ENCODE measurements around the gene EYA4.

The EYA4 gene

DNA sequence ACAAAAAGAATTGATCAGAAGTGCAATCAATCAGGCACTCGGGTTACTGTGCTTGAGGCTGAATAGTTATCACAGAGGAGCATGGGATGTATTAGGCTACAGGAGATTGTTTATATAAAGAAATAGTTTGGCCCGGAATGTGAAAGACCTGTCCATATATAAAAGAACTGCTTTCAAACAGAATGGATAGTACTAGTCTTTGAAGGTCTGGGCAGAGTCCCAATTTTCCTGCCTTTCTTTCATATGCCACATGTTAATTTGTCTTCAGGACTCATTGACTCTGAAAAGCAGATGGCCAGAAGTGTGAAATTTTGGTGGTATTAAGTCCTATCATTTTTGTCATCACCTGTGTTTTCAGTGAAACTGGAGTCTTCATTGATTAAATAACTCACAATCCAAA, 314.5 kb downstream of the EYA4 start:
- Mint-ChIP-seq H3K4me1 (ENCODE audit: low read depth) (no peaks in the 10 kb centered on the region), H3K36me3 (ENCODE audit: low read depth) (no peaks in the 10 kb centered on the region), H3K9me3 (peaks cover 7% of the 10 kb centered on the region), H3K27ac (no peak overlapping the region), H3K27me3 (no peaks in the 10 kb centered on the region), H3K4me3 (no peak overlapping the region)
- no peak for DNase-seq

DNA sequence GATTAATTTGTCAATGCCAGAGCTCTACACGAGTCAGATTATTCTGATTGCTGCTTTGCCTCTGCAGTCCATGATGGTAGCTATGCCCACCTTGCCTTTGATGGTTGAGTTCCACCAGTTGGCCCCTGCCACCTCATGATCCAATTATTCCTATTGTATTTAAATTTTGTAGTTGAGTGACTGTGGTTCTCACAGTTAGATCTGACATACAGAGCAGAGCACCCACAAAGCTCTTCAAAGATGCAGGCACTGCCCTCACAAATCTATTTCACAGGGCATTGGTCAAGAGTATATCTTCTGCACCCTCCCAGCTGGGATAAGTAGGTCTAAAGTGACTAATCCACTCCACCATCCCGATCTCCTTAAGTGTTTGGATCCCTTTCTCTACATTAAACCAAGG, 318.8 kb downstream of the EYA4 start:
- no peak overlapping the region for H3K4me3 Mint-ChIP-seq

DNA sequence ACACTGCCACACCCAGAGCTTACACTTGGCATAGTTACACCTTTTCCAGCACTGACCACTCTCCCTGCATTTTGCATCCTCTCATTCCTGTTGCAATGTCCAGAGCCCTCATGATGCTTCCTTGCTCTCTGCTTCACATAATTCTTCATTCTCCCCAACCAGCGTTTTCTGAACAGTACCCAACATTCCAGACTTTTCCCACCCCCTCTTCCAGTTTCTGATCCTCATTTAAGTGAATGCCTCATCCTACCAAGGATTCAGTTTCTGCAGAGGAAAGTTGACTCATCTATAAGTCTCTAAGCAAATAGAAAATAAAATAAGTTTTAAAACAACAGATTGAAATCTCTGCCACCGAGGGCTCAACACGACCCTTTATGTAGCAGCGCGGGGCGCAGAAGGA, 326.5 kb downstream of the EYA4 start:
- Mint-ChIP-seq H3K4me1 (ENCODE audit: low read depth) (peaks cover 8% of the 10 kb centered on the region), H3K36me3 (ENCODE audit: low read depth) (no peaks in the 10 kb centered on the region), H3K4me3 (no peak overlapping the region), H3K27me3 (peaks cover 36% of the 10 kb centered on the region), H3K27ac (no peak overlapping the region), H3K9me3 (no peaks in the 10 kb centered on the region)
- no peak for DNase-seq

More for the DNA sequence above, 318.8 kb downstream of the EYA4 start:
- Mint-ChIP-seq H3K4me1 (ENCODE audit: low read depth) (no peaks in the 10 kb centered on the region), H3K27me3 (peaks cover 7% of the 10 kb centered on the region), H3K36me3 (ENCODE audit: low read depth) (no peaks in the 10 kb centered on the region), H3K9me3 (peaks cover 7% of the 10 kb centered on the region), H3K27ac (no peak overlapping the region)
- DNase-seq, result no peak

DNA sequence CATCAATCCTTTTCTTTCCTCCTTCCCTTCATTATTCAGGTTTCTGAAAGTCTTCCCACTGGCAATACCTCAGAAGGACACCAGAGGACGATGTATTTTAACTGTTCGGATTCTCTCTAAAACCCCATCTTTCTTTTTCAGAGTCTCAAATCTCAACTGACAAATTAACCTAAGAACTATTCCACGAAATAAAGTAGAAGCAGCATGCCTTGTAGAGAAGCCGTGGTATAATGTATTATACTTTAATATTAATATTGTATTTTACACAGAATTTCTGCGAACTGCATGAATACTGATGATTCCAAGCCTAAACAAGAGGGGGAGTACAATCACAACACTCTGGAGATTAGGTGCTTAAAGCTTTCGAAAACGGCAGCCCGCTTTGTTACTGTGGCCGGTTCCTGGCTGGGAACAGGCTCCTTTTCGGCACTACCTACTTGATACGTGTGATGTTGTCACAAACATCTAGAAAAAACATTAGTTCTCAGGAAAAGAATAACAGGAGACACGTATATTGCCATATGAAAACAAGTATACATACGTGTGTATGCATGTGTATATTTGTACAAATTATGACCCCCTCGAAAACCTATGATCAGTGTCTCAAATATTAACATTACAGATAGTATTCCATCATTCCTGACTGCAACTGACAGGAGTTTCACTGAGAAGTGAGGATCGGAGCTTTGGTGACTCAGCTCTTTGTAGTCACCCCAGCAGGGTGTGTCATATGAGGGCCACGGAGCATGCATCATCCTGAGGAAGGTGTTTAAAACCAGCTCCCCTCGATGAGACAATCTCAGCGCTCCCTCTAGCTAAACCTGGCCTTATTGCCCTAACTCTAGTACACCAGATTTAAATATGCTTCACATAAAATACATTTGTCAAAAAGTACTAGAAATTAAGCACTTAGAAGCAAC, 328.1 kb downstream of the EYA4 start:
- Mint-ChIP-seq H3K4me3 (peak overlapping the region; percentile 51), H3K4me1 (ENCODE audit: low read depth) (peaks cover 8% of the 10 kb centered on the region), H3K36me3 (ENCODE audit: low read depth) (no peaks in the 10 kb centered on the region), H3K9me3 (no peaks in the 10 kb centered on the region), H3K27ac (no peak overlapping the region), H3K27me3 (peaks cover 34% of the 10 kb centered on the region)
- DNase-seq, result peak; percentile 31

DNA sequence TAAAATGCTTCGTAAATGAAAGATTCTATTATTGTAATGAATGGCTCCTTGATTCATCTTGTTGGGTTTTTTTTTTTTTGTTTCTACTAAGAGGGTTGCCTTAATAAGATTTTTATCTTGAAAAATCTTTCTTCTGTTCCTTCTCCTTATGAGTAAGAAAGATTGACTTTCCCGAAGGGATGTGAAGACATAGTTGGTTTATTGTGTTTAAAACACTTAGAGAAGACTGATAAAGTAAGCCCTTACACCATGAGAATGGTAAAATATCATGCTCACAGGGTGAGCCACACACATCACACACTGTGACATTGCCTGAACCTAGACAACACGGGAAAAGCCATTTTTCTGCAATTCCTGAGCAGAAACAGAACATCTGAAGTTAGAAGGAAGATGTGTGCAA, 330.5 kb downstream of the EYA4 start:
- H3K9me3 Mint-ChIP-seq, result peaks cover 2% of the 10 kb centered on the region
- H3K4me1 Mint-ChIP-seq (ENCODE audit: low read depth), result peaks cover 8% of the 10 kb centered on the region

DNA sequence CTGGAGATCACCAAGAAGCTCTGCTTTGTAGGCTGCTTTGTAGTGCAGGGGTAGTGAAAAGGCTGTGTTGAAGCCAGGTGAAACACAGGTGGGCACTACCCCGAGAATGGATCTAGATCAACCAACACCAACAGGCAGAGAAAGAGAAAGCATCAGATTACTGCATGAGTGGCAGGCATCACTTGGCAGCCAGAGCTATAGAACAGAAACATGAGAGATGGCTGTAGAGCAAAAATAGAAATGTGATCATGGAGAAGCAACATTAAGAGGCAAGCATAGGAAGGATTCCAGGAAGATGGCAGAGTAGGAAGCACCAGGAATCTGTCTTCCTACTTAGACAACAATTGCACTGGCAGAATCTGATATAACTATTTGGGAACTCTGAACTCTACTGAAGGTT, 336.7 kb downstream of the EYA4 start:
- H3K36me3 Mint-ChIP-seq (ENCODE audit: low read depth), result no peaks in the 10 kb centered on the region
- DNase-seq, result no peak
- peaks cover 4% of the 10 kb centered on the region for H3K9me3 Mint-ChIP-seq
- no peaks in the 10 kb centered on the region for H3K4me1 Mint-ChIP-seq (ENCODE audit: low read depth)
- no peak overlapping the region for H3K4me3 Mint-ChIP-seq
- H3K27ac Mint-ChIP-seq, result no peak overlapping the region
- peaks cover 10% of the 10 kb centered on the region for H3K27me3 Mint-ChIP-seq

More for the DNA sequence above, 330.5 kb downstream of the EYA4 start:
- no peaks in the 10 kb centered on the region for H3K36me3 Mint-ChIP-seq (ENCODE audit: low read depth)
- peaks cover 36% of the 10 kb centered on the region for H3K27me3 Mint-ChIP-seq
- no peak for DNase-seq
- no peak overlapping the region for H3K4me3 Mint-ChIP-seq
- no peak overlapping the region for H3K27ac Mint-ChIP-seq

Measured in activated T-cell treated with anti-CD3 and anti-CD28 coated beads, Interleukin-2, amount 50 U/mL, for 24 hours (primary cell).